DND-41 (cell line): ENCODE data around the gene TMEM132C.

Experiments
- ATAC-seq: fragments of 200-7000 bp; cut with Tn5 transposase; 3 replicates; pipeline ENCODE4 v1.9.1; 2021; ENCODE audit warnings: low read depth; ENCODE audit not compliant: insufficient read depth
- DNase-seq: peaks from one replicate; pipeline ENCODE4 v3.0.0-alpha.2; 2020
- H2AFZ ChIP-seq: 2 replicates; pipeline ENCODE4 v1.6.0; 2012; ENCODE audit warnings: low read depth, low read length
- H3K27ac ChIP-seq: 2 replicates; pipeline ENCODE4 v1.5.1; 2012; ENCODE audit warnings: low read length, inconsistent platforms
- H3K27me3 ChIP-seq: fragments of 200-600 bp; sonication (generic); 2 replicates; pipeline ENCODE4 v1.6.0; 2012; ENCODE audit warnings: low read length, mild to moderate bottlenecking, inconsistent platforms; ENCODE audit not compliant: insufficient read depth, poor library complexity
- H3K36me3 ChIP-seq: 2 replicates; pipeline ENCODE4 v1.5.1; 2012; ENCODE audit warnings: low read length, inconsistent platforms; ENCODE audit not compliant: insufficient read depth
- H3K4me1 ChIP-seq: 2 replicates; pipeline ENCODE4 v1.5.1; 2012; ENCODE audit warnings: mild to moderate bottlenecking, low read length; ENCODE audit not compliant: insufficient read depth
- H3K4me2 ChIP-seq: 2 replicates; pipeline ENCODE4 v1.6.0; 2012; ENCODE audit warnings: mild to moderate bottlenecking, moderate library complexity, low read length, inconsistent platforms; ENCODE audit not compliant: insufficient read depth
- H3K4me3 ChIP-seq, 2 experiments: fragments of 200-600 bp in 1 of 2; shearing (Covaris generic) in 1 of 2; 2 replicates each; pipeline ENCODE4 v1.5.1; 2012 to 2016; ENCODE audit warnings: inconsistent platforms in 2 of 2, low read length in 2 of 2, mild to moderate bottlenecking in 2 of 2, low read depth in 1 of 2, moderate library complexity in 1 of 2
- H3K79me2 ChIP-seq: 2 replicates; pipeline ENCODE4 v1.6.0; 2012; ENCODE audit warnings: low read length, inconsistent platforms; ENCODE audit not compliant: insufficient read depth
- H3K9ac ChIP-seq: 2 replicates; pipeline ENCODE4 v1.6.0; 2012; ENCODE audit warnings: low read depth, mild to moderate bottlenecking, inconsistent platforms, low read length, moderate library complexity
- H3K9me3 ChIP-seq: 2 replicates; pipeline ENCODE4 v1.5.1; 2012; ENCODE audit warnings: low read length, moderate library complexity, mild to moderate bottlenecking, inconsistent platforms; ENCODE audit not compliant: insufficient read depth, severe bottlenecking
- H4K20me1 ChIP-seq: 2 replicates; pipeline ENCODE4 v1.6.0; 2012; ENCODE audit warnings: low read length; ENCODE audit not compliant: insufficient read depth
- CTCF ChIP-seq: IDR thresholded peaks from 2 replicates; pipeline ENCODE4 v1.5.1; 2012; ENCODE audit warnings: borderline replicate concordance, low read length, moderate library complexity, mild to moderate bottlenecking; ENCODE audit not compliant: poor library complexity, severe bottlenecking; ENCODE audit errors: extremely low read depth
- EZH2 ChIP-seq: IDR thresholded peaks from 3 replicates; pipeline ENCODE4 v1.6.1; 2012; ENCODE audit warnings: borderline replicate concordance, low read depth, mild to moderate bottlenecking, moderate library complexity, low read length, inconsistent platforms; ENCODE audit not compliant: severe bottlenecking

The TMEM132C gene

DNA sequence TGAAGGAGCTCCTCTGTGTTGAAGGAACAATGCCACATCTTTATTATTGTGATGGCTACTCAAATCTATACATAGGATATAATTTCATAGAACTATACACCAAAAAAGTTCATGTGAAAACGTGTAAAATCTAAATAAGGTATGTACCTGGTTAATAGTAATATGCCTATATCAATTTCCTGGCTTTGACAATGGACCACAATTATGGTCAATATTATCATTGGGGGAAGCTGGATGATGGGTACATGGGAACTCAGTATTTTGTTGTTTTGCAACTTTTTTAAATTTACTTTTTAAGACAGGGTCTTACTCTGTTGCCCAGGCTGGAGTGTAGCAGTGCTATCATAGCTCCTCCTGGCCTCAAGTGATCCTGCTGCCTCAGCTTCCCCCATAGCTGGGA, 270.7 kb downstream of the TMEM132C start:
- Histone ChIP-seq H3K9ac (no peak overlapping the region), H4K20me1 (no peaks in the 10 kb centered on the region), H3K4me1 (no peaks in the 10 kb centered on the region), H3K79me2 (no peaks in the 10 kb centered on the region), H3K27ac (no peak overlapping the region), H3K36me3 (no peaks in the 10 kb centered on the region), H3K4me2 (no peak overlapping the region), H2AFZ (no peak overlapping the region), H3K27me3 (no peaks in the 10 kb centered on the region), H3K4me3 (no peak overlapping the region), H3K9me3 (no peaks in the 10 kb centered on the region)
- DNase-seq (no peak), ATAC-seq (no peak)
- no peak for TF ChIP-seq EZH2
- no peak for TF ChIP-seq CTCF

- Histone ChIP-seq H3K36me3 (no peaks in the 10 kb centered on the region), H3K9ac (no peak overlapping the region), H2AFZ (no peak overlapping the region), H3K9me3 (no peaks in the 10 kb centered on the region), H3K4me3 (no peak overlapping the region), H3K27ac (no peak overlapping the region), H3K79me2 (no peaks in the 10 kb centered on the region), H4K20me1 (no peaks in the 10 kb centered on the region), H3K4me1 (no peaks in the 10 kb centered on the region), H3K27me3 (no peaks in the 10 kb centered on the region), H3K4me2 (no peak overlapping the region)
- TF ChIP-seq CTCF (no peak), EZH2 (no peak)
- no peak for ATAC-seq
- no peak for DNase-seq
These were observed 275.9 kb downstream of the TMEM132C start for GRCh38 chr12:128542844-128543243.

- ATAC-seq (no peak), DNase-seq (no peak)
- Histone ChIP-seq H3K4me3 (no peak overlapping the region), H3K27ac (no peak overlapping the region), H3K27me3 (no peaks in the 10 kb centered on the region), H2AFZ (no peak overlapping the region), H3K79me2 (no peaks in the 10 kb centered on the region), H3K9ac (no peak overlapping the region), H4K20me1 (no peaks in the 10 kb centered on the region), H3K9me3 (no peaks in the 10 kb centered on the region), H3K36me3 (no peaks in the 10 kb centered on the region), H3K4me2 (no peak overlapping the region), H3K4me1 (no peaks in the 10 kb centered on the region)
- TF ChIP-seq EZH2 (no peak), CTCF (no peak)
These were observed 276.5 kb downstream of the TMEM132C start for GRCh38 chr12:128543460-128543859.

- no peaks in the 10 kb centered on the region for H3K9me3 ChIP-seq
- DNase-seq (no peak), ATAC-seq (no peak)
- no peaks in the 10 kb centered on the region for H3K4me1 ChIP-seq
- no peaks in the 10 kb centered on the region for H4K20me1 ChIP-seq
- H3K27ac ChIP-seq: no peak overlapping the region
- TF ChIP-seq CTCF (no peak), EZH2 (no peak)
- H3K4me2 ChIP-seq: no peak overlapping the region
- no peaks in the 10 kb centered on the region for H3K79me2 ChIP-seq
- H3K4me3 ChIP-seq: no peak overlapping the region
- H3K27me3 ChIP-seq: no peaks in the 10 kb centered on the region
- H3K9ac ChIP-seq: no peak overlapping the region
- H2AFZ ChIP-seq: no peak overlapping the region
- no peaks in the 10 kb centered on the region for H3K36me3 ChIP-seq
These were observed 277.0 kb downstream of the TMEM132C start for GRCh38 chr12:128543971-128544370.
